Measurements from ENCODE around the gene TACR1. TPM values are rescaled to one million over a fixed set of nuclear protein-coding genes. Genes with fewer than 3 reads are reported as not detected.

TACR1 gene
- total and polyA plus RNA-seq, 2 of the 13 experiments (the other 11 are each of a cell fraction or from before 2014, with no cell fraction given) = not detected

GRCh38 chr2:75027886-75028285 is 171.4 kb downstream of the TACR1 start:
- no peak for FAIRE-seq
- no peak overlapping the region for H3K4me3 ChIP-seq (replicated peaks in 1 of 3; ENCODE audit: insufficient read depth in 1 of 3, low read depth in 2 of 3, low read length in 3 of 3)
- 100% methylated on average over 2 of the region's 2 CpGs for WGBS (ENCODE audit: low lambda C conversion rate)
- no peak for DNase-seq (ENCODE audit: low spot score)
- no peak for ATAC-seq
- CTCF ChIA-PET (ENCODE audit: low intra/inter-chr PET ratio, low total read pairs) = no interaction called here
- TF ChIP-seq MED1 (CRISPR knock-in tag; IDR thresholded peaks at IDR 0.05) = no peak
- TF ChIP-seq PPARG (CRISPR knock-in tag; conservative IDR thresholded peaks at IDR 0.05) = no peak
- no peak for TF ChIP-seq RXRB (CRISPR knock-in tag; IDR thresholded peaks at IDR 0.05; ENCODE audit: borderline replicate concordance)
- no peak for TF ChIP-seq TEAD3 (CRISPR knock-in tag; optimal IDR thresholded peaks at IDR 0.05; ENCODE audit: borderline replicate concordance)
- no peak for TF ChIP-seq RARG (CRISPR knock-in tag; IDR thresholded peaks at IDR 0.05; ENCODE audit: low read depth)
- TF ChIP-seq ZNF776 (CRISPR knock-in tag; IDR thresholded peaks at IDR 0.05) = no peak
- no peak for TF ChIP-seq ZNF788 (CRISPR knock-in tag; IDR thresholded peaks at IDR 0.05; ENCODE audit: borderline replicate concordance)
- no peak for TF ChIP-seq TBL1XR1 (IDR thresholded peaks at IDR 0.05; ENCODE audit: borderline replicate concordance, low read length, partially characterized antibody)
- TF ChIP-seq ZFP36L2 (CRISPR knock-in tag; IDR thresholded peaks at IDR 0.05) = no peak
- TF ChIP-seq TFDP2 (CRISPR knock-in tag; IDR thresholded peaks at IDR 0.05) = no peak
- no peak overlapping the region for H2AFZ ChIP-seq (ENCODE audit: low read length)
- in situ Hi-C loops (cut with HindIII; ENCODE audit: extremely low pct_ligation_motif_present, low pct_unique_long_range_greater_than_20kb) = no loop called here
- H4K20me1 ChIP-seq (ENCODE audit: insufficient read depth, low read length) = no peaks in the 10 kb centered on the region
- no peaks in the 10 kb centered on the region for H3K79me2 ChIP-seq (ENCODE audit: insufficient read depth, low read length)
- H3K9me3 ChIP-seq (ENCODE audit: low read length) = no peaks in the 10 kb centered on the region
- no peak overlapping the region for H3K27ac ChIP-seq (ENCODE audit: extremely low read length, insufficient read depth, low read length)
- POLR2A ChIA-PET = no interaction called here
- no peak overlapping the region for H3K9ac ChIP-seq (ENCODE audit: insufficient read depth, low read depth, low read length)
- H3K4me2 ChIP-seq (ENCODE audit: low read depth, low read length) = no peak overlapping the region
- 0 out of 5 replicates have a peak, but pooled peaks cover 0 to 1% of the 10 kb centered on the region in 2 experiments for H3K36me3 ChIP-seq (replicated peaks in 1 of 2; ENCODE audit: control insufficient read depth in 1 of 2, insufficient read depth in 2 of 2, low read length in 2 of 2)
- H3K4me1 ChIP-seq (ENCODE audit: insufficient read depth, low read length) = no peaks in the 10 kb centered on the region
- H3K27me3 ChIP-seq (ENCODE audit: control insufficient read depth in 1 of 2, insufficient read depth in 2 of 2, low read length in 2 of 2) = no peaks in the 10 kb centered on the region
- intact Hi-C loops (cut with micrococcal nuclease; ENCODE audit: unreplicated experiment) = no loop called here
- BruUV-seq (replicated peaks) = no TSS peak
